ENCODE measurements around the gene PCAT7. TPM values are rescaled to one million over a fixed set of nuclear protein-coding genes. Genes with fewer than 3 reads are reported as not detected.

PCAT7 gene
- polyA plus RNA-seq, 1 donor (not counting 4 experiments of a cell fraction or from before 2014, with no cell fraction given), result not detected

DNA sequence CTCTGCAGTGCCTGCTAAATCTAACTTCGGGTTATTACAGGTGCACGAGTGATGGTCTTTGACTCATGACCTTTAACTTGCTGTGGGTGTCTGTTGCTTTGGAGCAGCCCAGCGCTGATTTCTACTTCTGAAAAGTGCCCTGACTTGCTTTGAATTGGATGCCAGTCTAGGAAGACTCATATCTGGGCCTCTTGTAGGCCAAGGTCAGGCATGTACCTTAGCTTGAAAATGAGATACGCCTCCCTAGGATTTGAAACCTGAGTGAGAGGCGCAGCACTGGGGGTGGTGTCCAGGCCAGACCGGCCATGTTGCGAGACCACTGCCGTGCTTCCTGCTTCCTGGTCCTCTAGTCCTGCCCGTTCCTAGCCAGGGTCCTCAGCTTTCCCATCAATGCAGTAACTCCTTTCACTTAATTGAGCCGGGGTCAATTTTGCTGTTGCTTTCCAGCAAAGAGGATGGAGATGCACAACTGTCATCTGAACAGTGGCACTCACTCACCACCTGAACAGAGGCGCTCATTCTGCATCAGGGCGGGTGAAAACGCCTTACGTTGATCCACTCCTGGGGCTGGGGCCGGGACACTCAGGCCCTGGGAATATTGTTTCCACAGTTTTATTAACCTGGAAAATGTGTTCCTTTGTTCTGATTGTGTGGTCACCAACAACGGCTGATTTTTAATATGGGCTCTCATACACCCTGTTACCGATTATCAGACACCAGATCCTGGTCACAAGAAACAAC, 14.3 kb downstream of the PCAT7 start:
- Histone ChIP-seq H3K9me1 (ENCODE audit: control insufficient read depth, extremely low read depth, insufficient read depth, low read length) (no peaks in the 10 kb centered on the region), H3K9me3 (ENCODE audit: control insufficient read depth, low read depth, low read length) (no peaks in the 10 kb centered on the region), H3K4me2 (ENCODE audit: control insufficient read depth, extremely low read depth, insufficient read depth, low read depth, low read length) (no peak overlapping the region), H3K4me3 (ENCODE audit: control insufficient read depth in 2 of 3, extremely low read depth in 1 of 3, insufficient read depth in 2 of 3, low read depth in 1 of 3, low read length in 3 of 3) (no peak overlapping the region), H3K27ac (ENCODE audit: control insufficient read depth, insufficient read depth, low read length) (no peak overlapping the region), H3K79me2 (ENCODE audit: control insufficient read depth, insufficient read depth, low read length) (no peaks in the 10 kb centered on the region), H3K27me3 (ENCODE audit: control insufficient read depth, extremely low read depth, insufficient read depth, low read length) (no peaks in the 10 kb centered on the region), H3K36me3 (ENCODE audit: control insufficient read depth in 2 of 2, extremely low read depth in 1 of 2, insufficient read depth in 2 of 2, low read length in 2 of 2) (no peaks in the 10 kb centered on the region), H4K20me1 (ENCODE audit: control insufficient read depth, extremely low read depth, insufficient read depth, low read length) (no peaks in the 10 kb centered on the region), H2AFZ (ENCODE audit: control insufficient read depth, low read length) (no peak overlapping the region), H3K4me1 (ENCODE audit: control insufficient read depth, extremely low read depth, insufficient read depth, low read length) (no peaks in the 10 kb centered on the region), H3K9ac (ENCODE audit: control insufficient read depth, extremely low read depth, insufficient read depth, low read length) (no peak overlapping the region)
- TF ChIP-seq, protein P1, sequence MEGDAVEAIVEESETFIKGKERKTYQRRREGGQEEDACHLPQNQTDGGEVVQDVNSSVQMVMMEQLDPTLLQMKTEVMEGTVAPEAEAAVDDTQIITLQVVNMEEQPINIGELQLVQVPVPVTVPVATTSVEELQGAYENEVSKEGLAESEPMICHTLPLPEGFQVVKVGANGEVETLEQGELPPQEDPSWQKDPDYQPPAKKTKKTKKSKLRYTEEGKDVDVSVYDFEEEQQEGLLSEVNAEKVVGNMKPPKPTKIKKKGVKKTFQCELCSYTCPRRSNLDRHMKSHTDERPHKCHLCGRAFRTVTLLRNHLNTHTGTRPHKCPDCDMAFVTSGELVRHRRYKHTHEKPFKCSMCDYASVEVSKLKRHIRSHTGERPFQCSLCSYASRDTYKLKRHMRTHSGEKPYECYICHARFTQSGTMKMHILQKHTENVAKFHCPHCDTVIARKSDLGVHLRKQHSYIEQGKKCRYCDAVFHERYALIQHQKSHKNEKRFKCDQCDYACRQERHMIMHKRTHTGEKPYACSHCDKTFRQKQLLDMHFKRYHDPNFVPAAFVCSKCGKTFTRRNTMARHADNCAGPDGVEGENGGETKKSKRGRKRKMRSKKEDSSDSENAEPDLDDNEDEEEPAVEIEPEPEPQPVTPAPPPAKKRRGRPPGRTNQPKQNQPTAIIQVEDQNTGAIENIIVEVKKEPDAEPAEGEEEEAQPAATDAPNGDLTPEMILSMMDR (optimal IDR thresholded peaks at IDR 0.05 in 1 of 3, IDR thresholded peaks at IDR 0.05 in 1 of 3, conservative IDR thresholded peaks at IDR 0.05 in 1 of 3; ENCODE audit: extremely low read depth in 1 of 3, insufficient read depth in 2 of 3, low read length in 3 of 3), result no peak
- TF ChIP-seq EZH2 (IDR thresholded peaks at IDR 0.05; ENCODE audit: low read length), result no peak
- DNase-seq (ENCODE audit: low read depth, low spot score) (no peak), FAIRE-seq (no peak)
- dilution Hi-C loops (cut with MboI; ENCODE audit: extremely low pct_ligation_motif_present, low sequenced_read_pairs), result no loop called here

DNA sequence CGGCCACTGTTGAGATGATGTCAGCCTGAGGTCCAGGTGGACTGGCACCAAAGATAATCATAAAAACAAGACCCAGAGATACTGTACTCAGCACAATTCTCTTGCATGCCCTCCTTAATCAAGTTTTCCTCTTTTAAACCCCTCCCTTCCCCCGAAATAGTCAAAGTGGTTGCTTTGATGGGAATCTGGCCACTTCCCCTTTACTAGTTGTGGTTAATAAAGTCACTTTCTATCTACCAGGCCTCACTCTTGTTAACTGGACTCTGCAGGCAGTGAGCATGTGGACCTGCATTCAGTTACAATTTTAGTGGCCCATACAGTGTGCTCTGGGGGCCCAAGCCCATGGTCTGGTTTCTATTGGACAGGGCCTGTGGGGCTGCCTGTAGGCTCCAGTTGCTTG, 21.2 kb downstream of the PCAT7 start:
- TF ChIP-seq, protein P1 (optimal IDR thresholded peaks at IDR 0.05 in 1 of 3, IDR thresholded peaks at IDR 0.05 in 1 of 3, conservative IDR thresholded peaks at IDR 0.05 in 1 of 3; ENCODE audit: extremely low read depth in 1 of 3, insufficient read depth in 2 of 3, low read length in 3 of 3), result no peak
- Histone ChIP-seq H3K27ac (ENCODE audit: control insufficient read depth, insufficient read depth, low read length) (no peak overlapping the region), H3K27me3 (ENCODE audit: control insufficient read depth, extremely low read depth, insufficient read depth, low read length) (no peaks in the 10 kb centered on the region), H3K4me1 (ENCODE audit: control insufficient read depth, extremely low read depth, insufficient read depth, low read length) (peaks cover 1% of the 10 kb centered on the region), H3K9me1 (ENCODE audit: control insufficient read depth, extremely low read depth, insufficient read depth, low read length) (no peaks in the 10 kb centered on the region), H3K9me3 (ENCODE audit: control insufficient read depth, low read depth, low read length) (no peaks in the 10 kb centered on the region), H3K36me3 (ENCODE audit: control insufficient read depth in 2 of 2, extremely low read depth in 1 of 2, insufficient read depth in 2 of 2, low read length in 2 of 2) (no peaks in the 10 kb centered on the region), H2AFZ (ENCODE audit: control insufficient read depth, low read length) (no peak overlapping the region), H4K20me1 (ENCODE audit: control insufficient read depth, extremely low read depth, insufficient read depth, low read length) (no peaks in the 10 kb centered on the region), H3K9ac (ENCODE audit: control insufficient read depth, extremely low read depth, insufficient read depth, low read length) (no peak overlapping the region), H3K4me2 (ENCODE audit: control insufficient read depth, extremely low read depth, insufficient read depth, low read depth, low read length) (no peak overlapping the region), H3K79me2 (ENCODE audit: control insufficient read depth, insufficient read depth, low read length) (no peaks in the 10 kb centered on the region), H3K4me3 (ENCODE audit: control insufficient read depth in 2 of 3, extremely low read depth in 1 of 3, insufficient read depth in 2 of 3, low read depth in 1 of 3, low read length in 3 of 3) (no peak overlapping the region)
- FAIRE-seq, result no peak
- dilution Hi-C loops (cut with MboI; ENCODE audit: extremely low pct_ligation_motif_present, low sequenced_read_pairs), result no loop called here
- DNase-seq (ENCODE audit: low read depth, low spot score), result no peak

Measured in keratinocyte (primary cell).